Ovary (tissue), 9 donors: Measurements from ENCODE around the gene FAM83B. TPM values are rescaled to one million over a fixed set of nuclear protein-coding genes. Genes with fewer than 3 reads are reported as not detected.

ENCODE experiments used
- DNase-seq, 5 donors: peaks; one replicate each; pipeline ENCODE4 v3.0.0-alpha.2; 2019 to 2020
- H3K27ac ChIP-seq, 2 donors: fragments of 200-600 bp; one replicate each; pipeline versions ENCODE4 v1.5.1 to v1.8.0; 2019 to 2022
- H3K27me3 ChIP-seq: fragments of 200-600 bp; one replicate; pipeline ENCODE4 v1.8.0; 2022
- H3K36me3 ChIP-seq: fragments of 200-600 bp; sonication (generic); one replicate; pipeline ENCODE4 v1.5.1; 2019
- H3K4me1 ChIP-seq: one replicate; pipeline ENCODE4 v1.8.1; 2013; ENCODE audit warnings: mild to moderate bottlenecking, moderate library complexity; ENCODE audit not compliant: insufficient read depth
- H3K4me3 ChIP-seq: fragments of 200-600 bp; sonication (generic); one replicate; pipeline ENCODE4 v1.5.1; 2017
- H3K9me3 ChIP-seq, 2 donors: fragments of 200-600 bp in 1 of 2; sonication (generic) in 1 of 2; one replicate each; pipeline versions ENCODE4 v1.5.1 to v1.8.1; 2013 to 2019; ENCODE audit warnings: mild to moderate bottlenecking in 1 of 2, moderate library complexity in 1 of 2
- EP300 ChIP-seq: sonication (generic); formaldehyde crosslinking; IDR thresholded peaks from one replicate; pipeline ENCODE4 v1.6.1; 2017; ENCODE audit warnings: antibody characterized with exemption
- POLR2A ChIP-seq: fragments of 450-650 bp; IDR thresholded peaks from one replicate; pipeline ENCODE4 v1.6.1; 2017; ENCODE audit warnings: antibody characterized with exemption, mild to moderate bottlenecking, moderate library complexity
- WGBS, 3 donors: extraction: QIAGEN DNeasy Blood & Tissue Kit in 1 of 3; methylation state at CpG; one replicate each; pipeline versions ENCODE4 v1.1.5 to v1.1.7; 2013 to 2017; 5-methylcytosine and 5-hydroxymethylcytosine counted together
- intact Hi-C, 4 donors: fragments of 100-400 bp; cut with DNase I; formaldehyde crosslinking; loops; one replicate each; pipeline versions ENCODE4 v1.11.0 to v1.15.1; 2022 to 2023
- polyA plus RNA-seq, 2 donors: library from polyadenylated mRNA; stranded (reverse); fragments of 200-250 nt in 1 of 2; fragments of 350-450 nt in 1 of 2; fragmentation: Illumina TruSeq in 1 of 2; extraction: RNeasy Lipid Tissue Mini Kit (QIAGEN cat#74804) in 1 of 2; gene quantifications; one replicate each; pipeline ENCODE4 v1.2.3, GENCODE V29; 2013 to 2014
- total RNA-seq, 7 donors: library from RNA; depleted of rRNA in 2 of 7; stranded (reverse); fragments of >200 nt in 2 of 7; fragmentation: NEBNext Ultra II Directional in 3 of 7; extraction: Animal tissue kit (Norgen Biotek cat#: 25700) in 3 of 7; gene quantifications; one replicate each; pipeline versions ENCODE4 v1.1.0 to v1.2.4, GENCODE V29; 2016 to 2023
- TF ChIP-seq, protein P1 (sequence below), 3 donors: fragments of 450-650 bp in 2 of 3; fragments of 200-600 bp in 1 of 3; IDR thresholded peaks; one replicate each; pipeline versions ENCODE4 v1.5.1 to v1.8.0; 2016 to 2022; ENCODE audit warnings: antibody characterized with exemption in 3 of 3, mild to moderate bottlenecking in 1 of 3
- donor health status: DM: no; HTN: no; CAD: no; lungs with moderate emphysema.
- donor health status: DM: no; HTN: no; CAD: no.
- donor health status: Bipolar disorder and iron deficiency.
- donor health status: DM: yes; HTN: yes; CAD: no.
- donor health status: DM: no; HTN: no; CAD: no.
- donor health status: DM: yes; HTN: yes; CAD: no.

FAM83B gene
- total and polyA plus RNA-seq, 9 donors = 0.10 to 4.3 (median 0.46) TPM; not detected in 4

DNA sequence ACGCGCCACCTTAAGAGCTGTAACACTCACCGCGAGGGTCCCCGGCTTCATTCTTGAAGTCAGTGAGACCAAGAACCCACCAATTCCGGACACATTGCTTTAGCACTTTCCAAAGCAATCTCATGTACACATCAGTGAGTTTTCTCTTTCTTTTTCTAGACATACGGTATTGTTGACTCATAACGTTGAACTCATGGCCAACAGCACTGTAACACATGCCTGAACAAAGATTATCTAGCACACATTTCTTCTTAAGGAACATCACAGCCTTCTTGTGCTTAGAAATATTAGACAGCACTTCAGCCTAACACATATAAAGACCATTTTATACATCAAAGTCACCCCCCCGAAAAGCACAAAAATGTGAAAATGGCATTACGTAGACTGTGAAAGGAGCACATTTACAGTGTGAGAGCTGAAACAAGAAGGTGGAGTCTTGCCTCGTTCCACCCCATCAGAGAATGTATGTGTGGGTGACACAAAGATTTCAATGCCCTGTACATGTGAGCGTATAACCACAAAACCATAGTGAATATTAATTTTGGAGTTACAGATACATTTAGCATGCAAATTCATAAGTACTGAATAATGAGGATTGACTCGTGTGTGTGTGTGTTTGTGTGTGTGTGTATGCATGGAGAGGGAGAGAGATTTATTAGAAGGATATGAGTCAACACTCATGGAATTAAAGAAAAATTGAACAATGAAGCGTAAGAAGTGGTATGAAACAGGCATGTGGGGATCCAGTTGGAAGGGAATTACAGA is 134.1 kb downstream of the FAM83B start:
- intact Hi-C loops = no loop called here
- 90 to 92% (median 91%) methylated on average over 14 of the region's 14 CpGs for WGBS, 3 donors
- Histone ChIP-seq H3K27me3 (no peaks in the 10 kb centered on the region), H3K27ac (no peak overlapping the region), H3K36me3 (no peaks in the 10 kb centered on the region), H3K4me1 (no peaks in the 10 kb centered on the region), H3K9me3 (no peaks in the 10 kb centered on the region), H3K4me3 (no peak overlapping the region)
- DNase-seq = no peak
- TF ChIP-seq, protein P1, sequence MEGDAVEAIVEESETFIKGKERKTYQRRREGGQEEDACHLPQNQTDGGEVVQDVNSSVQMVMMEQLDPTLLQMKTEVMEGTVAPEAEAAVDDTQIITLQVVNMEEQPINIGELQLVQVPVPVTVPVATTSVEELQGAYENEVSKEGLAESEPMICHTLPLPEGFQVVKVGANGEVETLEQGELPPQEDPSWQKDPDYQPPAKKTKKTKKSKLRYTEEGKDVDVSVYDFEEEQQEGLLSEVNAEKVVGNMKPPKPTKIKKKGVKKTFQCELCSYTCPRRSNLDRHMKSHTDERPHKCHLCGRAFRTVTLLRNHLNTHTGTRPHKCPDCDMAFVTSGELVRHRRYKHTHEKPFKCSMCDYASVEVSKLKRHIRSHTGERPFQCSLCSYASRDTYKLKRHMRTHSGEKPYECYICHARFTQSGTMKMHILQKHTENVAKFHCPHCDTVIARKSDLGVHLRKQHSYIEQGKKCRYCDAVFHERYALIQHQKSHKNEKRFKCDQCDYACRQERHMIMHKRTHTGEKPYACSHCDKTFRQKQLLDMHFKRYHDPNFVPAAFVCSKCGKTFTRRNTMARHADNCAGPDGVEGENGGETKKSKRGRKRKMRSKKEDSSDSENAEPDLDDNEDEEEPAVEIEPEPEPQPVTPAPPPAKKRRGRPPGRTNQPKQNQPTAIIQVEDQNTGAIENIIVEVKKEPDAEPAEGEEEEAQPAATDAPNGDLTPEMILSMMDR (IDR thresholded peaks at IDR 0.05) = no peak
- TF ChIP-seq EP300 (no peak), POLR2A (no peak)

- Histone ChIP-seq H3K36me3 (no peaks in the 10 kb centered on the region), H3K4me1 (no peaks in the 10 kb centered on the region), H3K27ac (no peak overlapping the region), H3K4me3 (no peak overlapping the region), H3K27me3 (no peaks in the 10 kb centered on the region), H3K9me3 (no peaks in the 10 kb centered on the region)
- intact Hi-C loops = no loop called here
- no peak for TF ChIP-seq POLR2A
- TF ChIP-seq, protein P1 (IDR thresholded peaks at IDR 0.05) = no peak
- TF ChIP-seq EP300 = no peak
- DNase-seq = no peak
- WGBS, 3 donors = 79 to 85% (median 82%) methylated on average over 2 of the region's 2 CpGs
Measured at GRCh38 chr6:54981276-54981609, 134.7 kb downstream of the FAM83B start.

- no peak for TF ChIP-seq EP300
- no peak for TF ChIP-seq POLR2A
- TF ChIP-seq, protein P1 (IDR thresholded peaks at IDR 0.05) = no peak
- no peaks in the 10 kb centered on the region for H3K4me1 ChIP-seq
- no peaks in the 10 kb centered on the region for H3K9me3 ChIP-seq
- no peaks in the 10 kb centered on the region for H3K36me3 ChIP-seq
- no peak overlapping the region for H3K27ac ChIP-seq
- no peaks in the 10 kb centered on the region for H3K27me3 ChIP-seq
- DNase-seq = no peak
- intact Hi-C loops = no loop called here
- 28 to 54% (median 38%) methylated on average over 3 of the region's 3 CpGs for WGBS, 3 donors
- H3K4me3 ChIP-seq = no peak overlapping the region
Measured at GRCh38 chr6:54981647-54982046, 135.1 kb downstream of the FAM83B start.

- Histone ChIP-seq H3K36me3 (no peaks in the 10 kb centered on the region), H3K27ac (no peak overlapping the region), H3K9me3 (no peaks in the 10 kb centered on the region), H3K4me3 (no peak overlapping the region), H3K27me3 (no peaks in the 10 kb centered on the region), H3K4me1 (no peaks in the 10 kb centered on the region)
- no peak for DNase-seq
- TF ChIP-seq, protein P1 (IDR thresholded peaks at IDR 0.05) = no peak
- no peak for TF ChIP-seq EP300
- TF ChIP-seq POLR2A = no peak
- intact Hi-C loops = no loop called here
Measured at GRCh38 chr6:54987633-54988290, 141.2 kb downstream of the FAM83B start.
